ENCODE data around the gene BRD3OS. TPM values are rescaled to one million over a fixed set of nuclear protein-coding genes. Genes with fewer than 3 reads are reported as not detected.

Gene BRD3OS
- total and polyA plus RNA-seq, 2 of the 13 experiments (the other 11 are each of a cell fraction or from before 2014, with no cell fraction given): 4.9 to 5.7 TPM

- no peak for TF ChIP-seq ZFP90 (CRISPR knock-in tag; IDR thresholded peaks at IDR 0.05; ENCODE audit: borderline replicate concordance)
- peak; percentile 57; the same call in 1 of the 2 replicates for TF ChIP-seq FOXC1 (CRISPR knock-in tag; IDR thresholded peaks at IDR 0.05; ENCODE audit: borderline replicate concordance)
- TF ChIP-seq RERE (CRISPR knock-in tag; IDR thresholded peaks at IDR 0.05; ENCODE audit: low read depth): no peak
- 0 out of 2 replicates have a peak, but pooled peaks have one; percentile 37 for TF ChIP-seq ZNF224 (CRISPR knock-in tag; IDR thresholded peaks at IDR 0.05)
- no peak for TF ChIP-seq SRSF1 (optimal IDR thresholded peaks at IDR 0.05; ENCODE audit: low read depth, low read length)
- no peak for TF ChIP-seq ZNF546 (CRISPR knock-in tag; conservative IDR thresholded peaks at IDR 0.05)
- no peak for TF ChIP-seq SMAD9 (CRISPR knock-in tag; IDR thresholded peaks at IDR 0.05)
- TF ChIP-seq FOXO4 (CRISPR knock-in tag; conservative IDR thresholded peaks at IDR 0.05): no peak
- no peak for TF ChIP-seq JUN (CRISPR knock-in tag; IDR thresholded peaks at IDR 0.05)
- TF ChIP-seq SAP130 (CRISPR knock-in tag; IDR thresholded peaks at IDR 0.05; ENCODE audit: low read depth): peak; percentile 54
- peak; percentile 66 for TF ChIP-seq ZNF687 (CRISPR knock-in tag; IDR thresholded peaks at IDR 0.05)
- TF ChIP-seq PPARG (CRISPR knock-in tag; conservative IDR thresholded peaks at IDR 0.05): peak; percentile 90
- no peak for TF ChIP-seq MEF2D (CRISPR knock-in tag; IDR thresholded peaks at IDR 0.05)
- TF ChIP-seq FIP1L1 (IDR thresholded peaks at IDR 0.05; ENCODE audit: borderline replicate concordance, insufficient read depth, low read depth, low read length): no peak
- TF ChIP-seq SALL1 (CRISPR knock-in tag; IDR thresholded peaks at IDR 0.05): 0 out of 2 replicates have a peak, but pooled peaks have one; percentile 20
Measured at GRCh38 chr9:134004131-134004873, 21.0 kb upstream of the BRD3OS start (continued).
